ENCODE data around the gene UVRAG. TPM values are rescaled to one million over a fixed set of nuclear protein-coding genes. Genes with fewer than 3 reads are reported as not detected.
"Not testable (repeated sequence)": the region's sequence is repeated elsewhere in the genome, so short reads cannot be mapped to it uniquely, and the experiment has no call there.

Gene UVRAG
- total and polyA plus RNA-seq, 4 donors = 4.4 to 15.1 (median 10.0) TPM

DNA sequence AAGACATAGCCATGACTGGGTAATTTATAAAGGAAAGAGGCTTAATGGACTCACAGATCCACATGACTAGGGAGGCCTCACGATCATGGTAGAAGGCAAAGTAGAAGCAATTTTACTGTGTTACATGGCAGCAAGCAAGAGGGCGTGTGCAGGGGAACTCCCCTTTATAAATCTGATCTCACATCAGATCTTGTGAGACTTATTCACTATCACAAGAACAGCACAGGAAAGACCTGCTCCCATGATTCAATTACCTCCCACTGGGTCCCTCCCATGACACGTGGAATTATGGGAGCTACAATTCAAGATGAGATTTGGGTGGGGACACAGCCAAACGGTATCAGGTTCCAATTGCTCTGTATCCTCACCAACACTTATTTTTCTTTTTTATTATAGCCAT, 261.2 kb downstream of the UVRAG start:
- DNase-seq (ENCODE audit: low spot score); H3K4me3 ChIP-seq (ENCODE audit: low read depth in 1 of 3, low read length in 3 of 3); H3K27ac ChIP-seq (ENCODE audit: low read depth in 1 of 2, low read length in 2 of 2); H3K36me3 ChIP-seq (ENCODE audit: control insufficient read depth in 4 of 4, insufficient read depth in 3 of 4, low read depth in 1 of 4, low read length in 3 of 4); H3K27me3 ChIP-seq (ENCODE audit: control insufficient read depth in 4 of 4, insufficient read depth in 4 of 4, low read length in 3 of 4); H3K4me1 ChIP-seq (ENCODE audit: control insufficient read depth in 4 of 4, insufficient read depth in 4 of 4, low read length in 3 of 4); H3K9ac ChIP-seq (ENCODE audit: low read depth in 1 of 2, low read length in 2 of 2); H3K9me3 ChIP-seq (ENCODE audit: control insufficient read depth in 4 of 4, low read length in 3 of 4): not testable (repeated sequence)
- WGBS = 97% methylated on average over 4 of the region's 4 CpGs

- Histone ChIP-seq H3K27me3 (ENCODE audit: control insufficient read depth in 4 of 4, insufficient read depth in 4 of 4, low read length in 3 of 4) (no peaks in the 10 kb centered on the region), H3K4me3 (ENCODE audit: low read depth in 1 of 3, low read length in 3 of 3) (no peak overlapping the region), H3K27ac (ENCODE audit: low read depth in 1 of 2, low read length in 2 of 2) (no peak overlapping the region), H3K9ac (ENCODE audit: low read depth in 1 of 2, low read length in 2 of 2) (no peak overlapping the region), H3K9me3 (ENCODE audit: control insufficient read depth in 4 of 4, low read length in 3 of 4) (no peaks in the 10 kb centered on the region), H3K36me3 (ENCODE audit: control insufficient read depth in 4 of 4, insufficient read depth in 3 of 4, low read depth in 1 of 4, low read length in 3 of 4) (no peaks in the 10 kb centered on the region), H3K4me1 (ENCODE audit: control insufficient read depth in 4 of 4, insufficient read depth in 4 of 4, low read length in 3 of 4) (no peaks in the 10 kb centered on the region)
- TF ChIP-seq MAX (IDR thresholded peaks at IDR 0.05) = no peak
- TF ChIP-seq ATF3 (IDR thresholded peaks at IDR 0.05) = no peak
- no peak for TF ChIP-seq HNF4G (IDR thresholded peaks at IDR 0.05)
- TF ChIP-seq JUND (IDR thresholded peaks at IDR 0.05) = no peak
- TF ChIP-seq GABPA (IDR thresholded peaks at IDR 0.05 in 1 of 2, conservative IDR thresholded peaks at IDR 0.05 in 1 of 2) = no peak
- TF ChIP-seq TAF1 (conservative IDR thresholded peaks at IDR 0.05) = no peak
- TF ChIP-seq ZBTB33 (IDR thresholded peaks at IDR 0.05) = no peak
- no peak for TF ChIP-seq FOXA1 (IDR thresholded peaks at IDR 0.05)
- no peak for TF ChIP-seq FOXA2 (IDR thresholded peaks at IDR 0.05)
- TF ChIP-seq REST (IDR thresholded peaks at IDR 0.05) = no peak
- TF ChIP-seq, protein P1, sequence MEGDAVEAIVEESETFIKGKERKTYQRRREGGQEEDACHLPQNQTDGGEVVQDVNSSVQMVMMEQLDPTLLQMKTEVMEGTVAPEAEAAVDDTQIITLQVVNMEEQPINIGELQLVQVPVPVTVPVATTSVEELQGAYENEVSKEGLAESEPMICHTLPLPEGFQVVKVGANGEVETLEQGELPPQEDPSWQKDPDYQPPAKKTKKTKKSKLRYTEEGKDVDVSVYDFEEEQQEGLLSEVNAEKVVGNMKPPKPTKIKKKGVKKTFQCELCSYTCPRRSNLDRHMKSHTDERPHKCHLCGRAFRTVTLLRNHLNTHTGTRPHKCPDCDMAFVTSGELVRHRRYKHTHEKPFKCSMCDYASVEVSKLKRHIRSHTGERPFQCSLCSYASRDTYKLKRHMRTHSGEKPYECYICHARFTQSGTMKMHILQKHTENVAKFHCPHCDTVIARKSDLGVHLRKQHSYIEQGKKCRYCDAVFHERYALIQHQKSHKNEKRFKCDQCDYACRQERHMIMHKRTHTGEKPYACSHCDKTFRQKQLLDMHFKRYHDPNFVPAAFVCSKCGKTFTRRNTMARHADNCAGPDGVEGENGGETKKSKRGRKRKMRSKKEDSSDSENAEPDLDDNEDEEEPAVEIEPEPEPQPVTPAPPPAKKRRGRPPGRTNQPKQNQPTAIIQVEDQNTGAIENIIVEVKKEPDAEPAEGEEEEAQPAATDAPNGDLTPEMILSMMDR (IDR thresholded peaks at IDR 0.05; ENCODE audit: low read depth, low read length, missing input control) = no peak
- no peak for TF ChIP-seq HNF4A (conservative IDR thresholded peaks at IDR 0.05)
- TF ChIP-seq NR2F2 (IDR thresholded peaks at IDR 0.05) = no peak
- TF ChIP-seq RXRA (IDR thresholded peaks at IDR 0.05) = no peak
- WGBS = 94% methylated on average over 1 of the region's 1 CpG
- no peak for DNase-seq (ENCODE audit: low spot score)
Observed at GRCh38 chr11:76076749-76077148, 261.7 kb downstream of the UVRAG start.
